PC-3 (cell line): ENCODE results near the gene SSH3.

Source experiments
- CTCF ChIP-seq: fragments of 300-600 bp; sonication (generic); conservative IDR thresholded peaks from 2 replicates; pipeline ENCODE4 v1.5.1; 2017; ENCODE audit warnings: antibody characterized with exemption, low read depth, mild to moderate bottlenecking, low read length
- EZH2 ChIP-seq: fragments of 300-600 bp; sonication (generic); IDR thresholded peaks from one replicate; pipeline ENCODE4 v1.6.1; 2017; ENCODE audit warnings: antibody characterized with exemption, mild to moderate bottlenecking, low read length; ENCODE audit not compliant: unreplicated experiment
- EZH2phosphoT487 ChIP-seq: fragments of 300-600 bp; sonication (generic); IDR thresholded peaks from 2 replicates; pipeline ENCODE4 v1.6.1; 2018; ENCODE audit warnings: mild to moderate bottlenecking, antibody characterized with exemption, low read length, borderline replicate concordance

DNA sequence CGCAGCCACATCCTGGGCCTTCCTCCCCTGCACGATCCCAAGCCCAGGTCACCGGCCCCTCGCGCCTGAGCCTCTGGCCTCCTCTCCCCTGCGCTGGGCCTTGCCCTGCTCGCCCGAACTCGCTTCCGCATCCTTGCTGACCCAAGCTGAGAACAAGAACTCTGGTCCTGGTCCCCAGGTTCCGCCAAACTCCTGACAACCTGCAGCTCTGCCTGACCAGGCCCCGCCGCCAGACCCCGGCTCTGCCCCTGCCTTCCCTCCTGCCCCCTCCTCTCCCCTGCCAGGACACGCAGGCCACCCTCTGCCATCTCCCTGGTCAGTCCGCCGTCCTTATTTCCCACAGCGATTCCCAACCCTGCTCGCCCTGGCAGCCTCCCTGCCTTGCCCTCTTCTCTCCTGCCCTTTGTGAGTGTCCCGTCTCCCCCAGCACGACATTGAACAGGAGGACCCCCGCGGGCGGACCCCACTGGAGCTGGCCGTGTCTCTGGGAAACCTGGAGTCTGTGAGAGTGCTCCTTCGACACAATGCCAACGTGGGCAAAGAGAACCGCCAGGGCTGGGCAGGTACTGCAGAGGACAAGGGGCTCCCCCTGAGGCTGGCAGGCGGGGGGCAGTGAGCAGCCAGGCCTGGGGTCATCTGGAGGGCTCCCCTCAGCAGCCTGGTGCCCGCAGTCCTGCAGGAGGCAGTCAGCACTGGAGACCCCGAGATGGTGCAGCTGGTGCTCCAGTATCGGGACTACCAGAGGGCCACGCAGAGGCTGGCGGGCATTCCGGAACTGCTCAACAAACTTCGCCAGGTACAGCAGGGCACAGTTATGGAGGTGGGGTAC is 13.5 kb upstream of the SSH3 start:
- no peak for TF ChIP-seq EZH2phosphoT487
- no peak for TF ChIP-seq CTCF
- TF ChIP-seq EZH2: no peak
